SK-MEL-5 (cell line): ENCODE measurements around the gene SLC41A3. TPM values are rescaled to one million over a fixed set of nuclear protein-coding genes. Genes with fewer than 3 reads are reported as not detected.
"Not testable (repeated sequence)": the region's sequence is repeated elsewhere in the genome, so short reads cannot be mapped to it uniquely, and the experiment has no call there.

ENCODE experiments used
- DNase-seq: peaks from one replicate; pipeline ENCODE4 v3.0.0-alpha.2; 2016; ENCODE audit warnings: low read depth, low spot score
- in situ Hi-C: cut with HindIII; loops from 2 replicates; pipeline ENCODE4 v1.10.0; 2016; ENCODE audit warnings: low sequenced_read_pairs, high pct_unique_total_duplicates, low pct_unique_long_range_greater_than_20kb
- total RNA-seq: library from RNA; depleted of rRNA; stranded (reverse); fragments of >200 nt; shearing (Covaris generic); gene quantifications from 2 replicates; pipeline ENCODE4 v1.2.3, GENCODE V29; 2014

The SLC41A3 gene
- total RNA-seq, 1 experiment from 2014 or later = 42.1 TPM

GRCh38 chr3:126003447-126004190, 80.3 kb downstream of the SLC41A3 start:
- in situ Hi-C loops = no loop called here

GRCh38 chr3:126002189-126002588, 81.7 kb downstream of the SLC41A3 start:
- in situ Hi-C loops = no loop called here

More at GRCh38 chr3:126003447-126004190, 80.3 kb downstream of the SLC41A3 start:
- no peak for DNase-seq

GRCh38 chr3:125996751-125997150, 87.2 kb downstream of the SLC41A3 start:
- in situ Hi-C loops, DNase-seq: not testable (repeated sequence)

More at GRCh38 chr3:126002189-126002588, 81.7 kb downstream of the SLC41A3 start:
- no peak for DNase-seq

- DNase-seq = no peak
- in situ Hi-C loops = no loop called here
These were observed 93.5 kb downstream of the SLC41A3 start for GRCh38 chr3:125990253-125990970.

- in situ Hi-C loops, DNase-seq: not testable (repeated sequence)
These were observed 99.0 kb downstream of the SLC41A3 start for GRCh38 chr3:125984951-125985350.

GRCh38 chr3:125977104-125977503, 106.8 kb downstream of the SLC41A3 start:
- DNase-seq, in situ Hi-C loops: not testable (repeated sequence)

GRCh38 chr3:125976003-125976390, 107.9 kb downstream of the SLC41A3 start:
- in situ Hi-C loops, DNase-seq: not testable (repeated sequence)

GRCh38 chr3:125975245-125976002, 108.5 kb downstream of the SLC41A3 start:
- DNase-seq = peak; percentile 97
- in situ Hi-C loops = not testable (repeated sequence)

- peak; percentile 69 for DNase-seq
- in situ Hi-C loops = not testable (repeated sequence)
These were observed 111.7 kb downstream of the SLC41A3 start for GRCh38 chr3:125971997-125972944.

GRCh38 chr3:125968701-125969592, 115.0 kb downstream of the SLC41A3 start, which contains the start of gene ROPN1B:
Gene ROPN1B, plus strand, starts transcription at chr3:125969178. Its CDS starts 2,877 bp downstream, at chr3:125972055.
- in situ Hi-C loops, DNase-seq: not testable (repeated sequence)

GRCh38 chr3:125968121-125968520, 115.8 kb downstream of the SLC41A3 start:
- DNase-seq, in situ Hi-C loops: not testable (repeated sequence)

- in situ Hi-C loops = no loop called here
- no peak for DNase-seq
These were observed 116.8 kb downstream of the SLC41A3 start for GRCh38 chr3:125967156-125967555.

- no peak for DNase-seq
- in situ Hi-C loops = no loop called here
These were observed 118.4 kb downstream of the SLC41A3 start for GRCh38 chr3:125965505-125965904.

- DNase-seq, in situ Hi-C loops: not testable (repeated sequence)
These were observed 120.1 kb downstream of the SLC41A3 start for GRCh38 chr3:125963834-125964233.

- in situ Hi-C loops = no loop called here
These were observed 122.7 kb downstream of the SLC41A3 start for GRCh38 chr3:125961289-125961589.

More at GRCh38 chr3:125961289-125961589, 122.7 kb downstream of the SLC41A3 start:
- no peak for DNase-seq
